Measurements from ENCODE around the gene CCDC63. TPM values are rescaled to one million over a fixed set of nuclear protein-coding genes. Genes with fewer than 3 reads are reported as not detected.
A peak's percentile ranks its signal among the peaks of the same experiment; 100 is the strongest.

The CCDC63 gene
- total and polyA plus RNA-seq, 2 donors (not counting 3 experiments of a cell fraction or from before 2014, with no cell fraction given) = not detected

- ChIA-PET POLR2A (no interaction called here), CTCF (interaction anchor here (1.1 kb wide), 1 partner anchor 27 kb away, joined by 3 read pairs; no protein-coding TSS in a partner anchor)
- FAIRE-seq (peak; percentile 42), DNase-seq (ENCODE audit: low read depth, low spot score) (peak; percentile 36)
- H4K20me1 ChIP-seq (replicated peaks; ENCODE audit: control insufficient read depth, extremely low read depth, insufficient read depth, low read length) = no peaks in the 10 kb centered on the region
- no peak overlapping the region for H3K4me3 ChIP-seq (replicated peaks in 1 of 3; ENCODE audit: insufficient read depth in 1 of 3, low read depth in 1 of 3, low read length in 3 of 3)
- no peak overlapping the region for H3K9ac ChIP-seq (replicated peaks; ENCODE audit: extremely low read depth, insufficient read depth, low read length)
- no peak overlapping the region for H3K4me2 ChIP-seq (ENCODE audit: insufficient read depth, low read length)
- peak overlapping the region; percentile 53 for H2AFZ ChIP-seq (ENCODE audit: low read depth, low read length)
- TF ChIP-seq POLR2AphosphoS5 (IDR thresholded peaks at IDR 0.05; ENCODE audit: insufficient read depth, low read depth, low read length) (no peak), MYC (IDR thresholded peaks at IDR 0.05; ENCODE audit: low read depth, low read length) (no peak), JUN (IDR thresholded peaks at IDR 0.05; ENCODE audit: borderline replicate concordance, insufficient read depth, insufficient read length, low read depth) (no peak), POLR2A (IDR thresholded peaks at IDR 0.05; ENCODE audit: low read depth, low read length) (no peak), EZH2 (IDR thresholded peaks at IDR 0.05; ENCODE audit: borderline replicate concordance, low read depth, low read length, severe bottlenecking) (no peak)
- H3K9me3 ChIP-seq (replicated peaks; ENCODE audit: control insufficient read depth, insufficient read depth, low read length) = no peaks in the 10 kb centered on the region
- peaks cover 0 to 4% of the 10 kb centered on the region in 2 experiments for H3K27me3 ChIP-seq (ENCODE audit: control insufficient read depth in 2 of 2, insufficient read depth in 2 of 2, low read length in 2 of 2)
- no peaks in the 10 kb centered on the region for H3K79me2 ChIP-seq (ENCODE audit: control insufficient read depth, insufficient read depth, low read length)
- H3K27ac ChIP-seq (ENCODE audit: insufficient read depth, low read depth, low read length) = no peak overlapping the region
- H3K36me3 ChIP-seq (ENCODE audit: control insufficient read depth in 2 of 2, extremely low read depth in 1 of 2, insufficient read depth in 2 of 2, low read length in 2 of 2) = no peaks in the 10 kb centered on the region
- no peaks in the 10 kb centered on the region for H3K9me1 ChIP-seq (replicated peaks; ENCODE audit: control insufficient read depth, extremely low read depth, insufficient read depth, low read length)
- no TSS peak for BruUV-seq (replicated peaks)
- no peaks in the 10 kb centered on the region for H3K4me1 ChIP-seq (ENCODE audit: control insufficient read depth, extremely low read depth, insufficient read depth, low read length)
- dilution Hi-C loops (cut with MboI; ENCODE audit: extremely low pct_ligation_motif_present, low sequenced_read_pairs) = no loop called here
- intact Hi-C loops (cut with micrococcal nuclease) = no loop called here
Observed at GRCh38 chr12:110860833-110861296, 14.1 kb downstream of the CCDC63 start.

GRCh38 chr12:110861729-110862128 is 14.9 kb downstream of the CCDC63 start:
- Histone ChIP-seq H3K4me2 (ENCODE audit: insufficient read depth, low read length) (no peak overlapping the region), H3K9ac (replicated peaks; ENCODE audit: extremely low read depth, insufficient read depth, low read length) (no peak overlapping the region), H3K4me1 (ENCODE audit: control insufficient read depth, extremely low read depth, insufficient read depth, low read length) (no peaks in the 10 kb centered on the region), H3K4me3 (replicated peaks in 1 of 3; ENCODE audit: insufficient read depth in 1 of 3, low read depth in 1 of 3, low read length in 3 of 3) (no peak overlapping the region), H3K79me2 (ENCODE audit: control insufficient read depth, insufficient read depth, low read length) (no peaks in the 10 kb centered on the region), H3K36me3 (ENCODE audit: control insufficient read depth in 2 of 2, extremely low read depth in 1 of 2, insufficient read depth in 2 of 2, low read length in 2 of 2) (no peaks in the 10 kb centered on the region), H4K20me1 (replicated peaks; ENCODE audit: control insufficient read depth, extremely low read depth, insufficient read depth, low read length) (no peaks in the 10 kb centered on the region), H3K9me1 (replicated peaks; ENCODE audit: control insufficient read depth, extremely low read depth, insufficient read depth, low read length) (no peaks in the 10 kb centered on the region), H3K9me3 (replicated peaks; ENCODE audit: control insufficient read depth, insufficient read depth, low read length) (no peaks in the 10 kb centered on the region), H3K27me3 (ENCODE audit: control insufficient read depth in 2 of 2, insufficient read depth in 2 of 2, low read length in 2 of 2) (peaks cover 0 to 4% of the 10 kb centered on the region in 2 experiments), H2AFZ (ENCODE audit: low read depth, low read length) (no peak overlapping the region), H3K27ac (ENCODE audit: insufficient read depth, low read depth, low read length) (no peak overlapping the region)
- FAIRE-seq (no peak), DNase-seq (ENCODE audit: low read depth, low spot score) (no peak)
- CTCF ChIA-PET = no interaction called here
- dilution Hi-C loops (cut with MboI; ENCODE audit: extremely low pct_ligation_motif_present, low sequenced_read_pairs) = no loop called here
- TF ChIP-seq POLR2AphosphoS5 (IDR thresholded peaks at IDR 0.05; ENCODE audit: insufficient read depth, low read depth, low read length) = no peak
- no peak for TF ChIP-seq MAX (IDR thresholded peaks at IDR 0.05; ENCODE audit: insufficient read depth, insufficient read length)
- no peak for TF ChIP-seq CTCF (IDR thresholded peaks at IDR 0.05; ENCODE audit: extremely low read depth in 1 of 2, insufficient read depth in 1 of 2, low read depth in 1 of 2, low read length in 2 of 2)
- no peak for TF ChIP-seq JUN (IDR thresholded peaks at IDR 0.05; ENCODE audit: borderline replicate concordance, insufficient read depth, insufficient read length, low read depth)
- TF ChIP-seq GATA2 (IDR thresholded peaks at IDR 0.05; ENCODE audit: insufficient read depth, insufficient read length, low read depth, low read length) = no peak
- TF ChIP-seq EZH2 (IDR thresholded peaks at IDR 0.05; ENCODE audit: borderline replicate concordance, low read depth, low read length, severe bottlenecking) = no peak
- no peak for TF ChIP-seq MYC (IDR thresholded peaks at IDR 0.05; ENCODE audit: low read depth, low read length)
- TF ChIP-seq POLR2A (IDR thresholded peaks at IDR 0.05; ENCODE audit: low read depth, low read length) = no peak
- no TSS peak for BruUV-seq (replicated peaks)
- intact Hi-C loops (cut with micrococcal nuclease) = no loop called here
- POLR2A ChIA-PET = no interaction called here

Measured in endothelial cell of umbilical vein (primary cell).